SU-DHL-6 (cell line): ENCODE measurements around the gene GGA1.

Experiments
- EZH2phosphoT487 ChIP-seq: fragments of 200-600 bp; sonication (generic), shearing (Covaris generic); conservative IDR thresholded peaks from 2 replicates; pipeline ENCODE4 v1.6.1; 2018; ENCODE audit warnings: mild to moderate bottlenecking, antibody characterized with exemption, low read length, moderate library complexity, mixed read lengths
- TF ChIP-seq, protein P1 (sequence below): fragments of 200-600 bp; sonication (generic); IDR thresholded peaks from one replicate; pipeline ENCODE4 v1.5.1; 2017; ENCODE audit warnings: antibody characterized with exemption, mild to moderate bottlenecking, low read length, moderate library complexity; ENCODE audit not compliant: insufficient read depth, poor library complexity, severe bottlenecking

GRCh38 chr22:37636186-37636948, 27.7 kb downstream of the GGA1 start:
- TF ChIP-seq, protein P1, sequence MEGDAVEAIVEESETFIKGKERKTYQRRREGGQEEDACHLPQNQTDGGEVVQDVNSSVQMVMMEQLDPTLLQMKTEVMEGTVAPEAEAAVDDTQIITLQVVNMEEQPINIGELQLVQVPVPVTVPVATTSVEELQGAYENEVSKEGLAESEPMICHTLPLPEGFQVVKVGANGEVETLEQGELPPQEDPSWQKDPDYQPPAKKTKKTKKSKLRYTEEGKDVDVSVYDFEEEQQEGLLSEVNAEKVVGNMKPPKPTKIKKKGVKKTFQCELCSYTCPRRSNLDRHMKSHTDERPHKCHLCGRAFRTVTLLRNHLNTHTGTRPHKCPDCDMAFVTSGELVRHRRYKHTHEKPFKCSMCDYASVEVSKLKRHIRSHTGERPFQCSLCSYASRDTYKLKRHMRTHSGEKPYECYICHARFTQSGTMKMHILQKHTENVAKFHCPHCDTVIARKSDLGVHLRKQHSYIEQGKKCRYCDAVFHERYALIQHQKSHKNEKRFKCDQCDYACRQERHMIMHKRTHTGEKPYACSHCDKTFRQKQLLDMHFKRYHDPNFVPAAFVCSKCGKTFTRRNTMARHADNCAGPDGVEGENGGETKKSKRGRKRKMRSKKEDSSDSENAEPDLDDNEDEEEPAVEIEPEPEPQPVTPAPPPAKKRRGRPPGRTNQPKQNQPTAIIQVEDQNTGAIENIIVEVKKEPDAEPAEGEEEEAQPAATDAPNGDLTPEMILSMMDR = no peak
- no peak for TF ChIP-seq EZH2phosphoT487
